Measurements from ENCODE around the gene PSMA1.

The PSMA1 gene

GRCh38 chr11:14529321-14529720 lies 9.1 kb upstream of the PSMA1 start:
- DNase-seq: no peak

DNA sequence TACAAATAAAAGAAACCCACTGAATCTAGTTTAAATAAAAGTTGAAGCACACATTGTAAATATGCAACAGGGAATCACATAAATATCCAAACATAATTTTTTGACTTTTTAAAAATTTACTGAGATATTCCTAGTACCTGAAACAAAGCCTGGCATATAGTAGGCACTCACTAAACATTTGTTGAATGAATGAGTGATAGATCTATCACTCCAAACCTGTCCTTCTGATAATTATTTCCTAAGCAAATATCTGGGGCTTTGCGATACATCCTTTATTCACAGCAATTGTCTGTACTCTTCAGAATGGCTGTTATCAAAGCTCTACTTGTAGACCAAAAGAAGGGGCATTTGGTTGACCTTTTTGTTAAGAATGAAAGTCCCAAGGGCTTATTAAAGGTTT lies 2.6 kb upstream of the PSMA1 start:
- no peak for DNase-seq

DNA sequence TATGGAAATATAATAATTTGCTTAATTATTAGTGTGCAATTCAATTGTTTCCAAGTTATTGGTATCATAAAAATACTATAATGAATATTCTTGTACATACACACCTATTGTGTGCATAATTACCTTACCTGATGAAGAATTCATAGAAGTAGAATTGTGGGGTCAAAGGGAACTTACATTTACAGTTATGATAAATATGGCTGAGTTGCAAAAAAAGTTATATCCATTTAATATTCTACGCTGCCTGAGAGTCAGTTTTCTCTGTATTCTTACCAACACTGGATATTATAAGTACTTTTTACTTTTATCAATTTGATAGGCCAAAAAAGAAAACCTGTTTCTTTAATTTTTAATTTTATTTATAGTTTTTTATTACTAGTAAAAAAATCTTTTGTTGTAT lies 2.1 kb upstream of the PSMA1 start:
- no peak for DNase-seq

DNA sequence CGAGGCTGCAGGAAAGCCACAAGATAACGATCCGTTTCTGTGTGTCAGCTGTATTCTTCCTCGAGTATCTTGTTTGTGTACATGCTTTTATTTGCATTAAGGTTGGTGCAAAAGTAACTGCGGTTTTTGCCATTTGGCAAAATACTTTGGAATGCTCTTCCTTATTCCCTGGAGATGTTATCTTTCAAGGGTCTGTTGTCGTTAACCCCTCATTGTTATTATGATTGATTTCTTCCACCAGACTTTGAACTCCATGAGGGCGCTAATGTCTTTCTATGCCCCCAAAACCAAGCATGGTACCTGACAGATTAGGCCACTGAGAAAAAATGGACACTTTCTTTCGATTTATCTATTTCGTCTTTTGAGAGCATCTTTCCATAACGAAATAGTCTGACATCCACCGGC lies 563 bp upstream of the PSMA1 start:
- DNase-seq: peak; percentile 31

DNA sequence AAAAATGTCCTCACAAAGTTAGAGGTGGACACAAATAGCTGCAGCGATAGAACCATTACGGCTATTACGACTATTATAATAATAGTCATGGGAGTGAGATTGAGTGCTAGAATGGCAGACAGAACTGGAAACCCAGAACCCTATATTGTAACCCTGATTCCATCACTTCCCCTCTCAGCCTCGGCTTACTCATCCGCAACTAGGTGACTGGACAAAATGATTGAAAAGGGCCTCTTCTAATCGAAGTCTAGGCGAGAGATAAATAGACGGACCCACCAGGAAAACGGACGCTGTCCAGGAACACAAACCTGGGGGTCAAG lies 629 bp downstream of the PSMA1 start:
- peak; percentile 46 for DNase-seq

- DNase-seq: no peak
Observed at GRCh38 chr11:14518820-14519219, 1.4 kb downstream of the PSMA1 start.

DNA sequence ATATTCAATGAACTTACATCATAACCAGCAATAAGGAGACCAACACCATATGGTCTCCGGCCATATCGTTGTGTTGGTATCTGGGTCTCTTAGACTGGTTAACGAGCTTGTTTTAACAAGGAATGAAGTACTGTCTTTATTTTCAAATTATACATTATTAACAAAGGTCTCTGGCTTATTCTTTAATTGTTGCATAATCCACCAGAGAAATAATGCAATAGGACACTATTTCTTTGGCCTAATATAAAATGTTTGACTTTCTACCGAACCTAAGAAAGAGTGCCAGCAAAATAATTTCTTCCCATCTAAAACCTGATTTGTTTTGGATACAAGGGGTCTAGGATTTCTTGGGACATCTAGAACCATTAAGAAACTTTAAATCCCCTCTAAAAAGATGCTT lies 6.4 kb downstream of the PSMA1 start:
- no peak for DNase-seq

GRCh38 chr11:14506532-14506931 lies 13.7 kb downstream of the PSMA1 start:
- no peak for DNase-seq

DNA sequence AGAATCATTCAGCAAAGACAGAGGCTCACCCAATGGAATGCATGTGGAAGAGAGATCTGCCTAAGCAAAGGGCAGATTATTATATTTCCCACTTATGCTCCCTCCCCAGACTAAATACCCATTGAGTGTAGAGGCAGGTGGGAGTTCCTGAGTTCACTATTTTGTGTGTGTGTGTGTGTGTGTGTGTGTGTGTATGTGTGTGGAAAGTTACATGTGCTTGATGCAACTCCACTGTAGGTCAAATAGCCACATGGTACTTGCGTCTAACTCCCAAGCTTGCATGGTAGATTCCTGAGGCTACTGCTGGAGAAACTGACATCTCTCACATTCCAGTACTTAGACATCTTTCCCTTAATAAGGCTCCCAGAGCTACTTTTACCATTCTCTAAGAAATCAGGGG lies 17.2 kb downstream of the PSMA1 start:
- no peak for DNase-seq

DNA sequence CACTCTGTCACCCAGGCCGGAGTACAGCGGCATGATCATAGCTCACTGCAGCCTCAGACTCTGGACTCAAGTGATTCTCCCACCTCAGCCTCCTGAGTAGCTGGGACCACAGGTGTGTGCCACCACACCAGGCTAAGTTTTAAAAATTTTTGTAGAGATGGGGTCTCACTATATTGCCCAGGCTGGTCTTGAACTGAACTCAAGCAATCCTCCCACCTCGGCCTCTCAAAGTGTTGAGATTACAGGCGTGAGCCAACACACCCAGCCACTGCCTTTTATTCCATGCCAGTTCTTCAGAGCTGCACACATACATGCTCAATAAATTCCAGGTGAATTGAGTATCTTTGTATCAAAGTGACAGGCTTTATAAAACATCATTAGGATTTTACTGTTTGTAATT lies 18.1 kb downstream of the PSMA1 start:
- no peak for DNase-seq

DNA sequence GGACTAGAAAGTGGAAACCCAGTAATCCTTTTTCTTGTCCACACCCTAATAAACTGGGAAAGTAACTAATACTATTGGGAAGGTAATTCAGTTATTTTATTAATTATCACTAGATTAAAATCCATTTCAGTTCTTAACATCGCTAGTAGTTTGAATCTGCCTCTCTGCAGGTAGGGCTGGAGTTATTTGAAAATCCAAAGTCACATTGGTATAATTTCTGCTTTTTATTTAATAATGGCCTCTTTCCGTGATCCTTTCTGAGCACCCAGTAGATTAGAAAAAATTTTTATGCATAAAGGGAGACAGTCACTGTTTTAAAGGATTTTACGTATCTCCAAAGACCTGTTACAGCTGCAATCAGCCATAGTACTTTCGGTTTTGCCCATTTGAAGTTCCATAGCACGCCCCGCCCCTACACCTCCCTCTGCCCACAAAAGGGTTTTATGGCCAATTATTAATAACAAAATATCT lies 20.0 kb downstream of the PSMA1 start:
- peak; percentile 39 for DNase-seq

GRCh38 chr11:14499560-14500180 lies 20.5 kb downstream of the PSMA1 start, which contains the start of gene COPB1:
Gene COPB1 (minus strand): TSS chr11:14499811. CDS start chr11:14498928, 883 bp downstream.
- peak; percentile 84 for DNase-seq

DNA sequence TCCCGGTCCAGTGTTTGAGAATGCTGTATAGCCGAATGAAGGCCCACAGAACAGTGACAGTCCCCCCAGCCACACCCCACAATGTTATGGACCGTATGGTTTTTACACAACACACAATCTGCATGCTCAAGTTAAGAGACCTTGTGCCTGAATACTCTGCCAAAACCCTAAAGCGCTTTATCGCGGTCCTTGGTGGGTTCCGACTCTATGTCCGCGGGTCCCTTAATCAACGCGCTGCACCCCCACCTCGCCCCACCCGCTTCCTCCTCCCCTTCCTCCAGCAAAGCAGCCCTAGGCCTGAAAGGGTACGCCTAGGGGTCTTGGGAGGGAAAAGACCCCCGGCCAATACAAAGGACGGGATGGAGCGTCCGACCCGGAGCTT lies 21.0 kb downstream of the PSMA1 start:
- DNase-seq: no peak

- DNase-seq: no peak
Observed at GRCh38 chr11:14480716-14481115, 39.5 kb downstream of the PSMA1 start.

GRCh38 chr11:14471127-14471526 lies 49.1 kb downstream of the PSMA1 start:
- DNase-seq: no peak

- no peak for DNase-seq
Observed at GRCh38 chr11:14463623-14464022, 56.6 kb downstream of the PSMA1 start.

GRCh38 chr11:14460147-14460546 lies 60.0 kb downstream of the PSMA1 start:
- no peak for DNase-seq

DNA sequence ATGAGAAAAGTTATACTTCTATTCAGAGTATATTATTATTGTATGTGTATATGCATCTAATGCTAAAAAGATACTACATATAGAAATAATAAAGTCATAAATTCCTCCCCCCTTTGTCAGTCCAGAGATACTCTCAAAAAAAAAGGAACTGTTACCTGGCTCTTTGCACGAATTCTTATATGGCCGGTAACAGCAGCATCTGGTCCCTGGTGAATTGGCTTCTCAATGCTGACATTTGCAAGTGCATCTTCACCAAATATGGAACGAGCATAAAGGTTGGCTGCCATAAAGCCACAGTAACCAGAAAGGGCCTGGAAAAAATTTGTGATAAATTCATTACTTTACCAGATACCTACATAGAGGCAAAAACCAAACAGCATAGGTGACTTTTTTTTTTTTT lies 61.8 kb downstream of the PSMA1 start:
- no peak for DNase-seq

- no peak for DNase-seq
Observed at GRCh38 chr11:14455648-14456430, 64.3 kb downstream of the PSMA1 start.

All from NCI-H510A treated with DMSO at 0.1 percent for 48 hours (cell line).